ENCODE results near the gene MZF1. TPM values are rescaled to one million over a fixed set of nuclear protein-coding genes. Genes with fewer than 3 reads are reported as not detected.

Gene MZF1
- total RNA-seq, 1 experiment from 2014 or later: not detected

DNA sequence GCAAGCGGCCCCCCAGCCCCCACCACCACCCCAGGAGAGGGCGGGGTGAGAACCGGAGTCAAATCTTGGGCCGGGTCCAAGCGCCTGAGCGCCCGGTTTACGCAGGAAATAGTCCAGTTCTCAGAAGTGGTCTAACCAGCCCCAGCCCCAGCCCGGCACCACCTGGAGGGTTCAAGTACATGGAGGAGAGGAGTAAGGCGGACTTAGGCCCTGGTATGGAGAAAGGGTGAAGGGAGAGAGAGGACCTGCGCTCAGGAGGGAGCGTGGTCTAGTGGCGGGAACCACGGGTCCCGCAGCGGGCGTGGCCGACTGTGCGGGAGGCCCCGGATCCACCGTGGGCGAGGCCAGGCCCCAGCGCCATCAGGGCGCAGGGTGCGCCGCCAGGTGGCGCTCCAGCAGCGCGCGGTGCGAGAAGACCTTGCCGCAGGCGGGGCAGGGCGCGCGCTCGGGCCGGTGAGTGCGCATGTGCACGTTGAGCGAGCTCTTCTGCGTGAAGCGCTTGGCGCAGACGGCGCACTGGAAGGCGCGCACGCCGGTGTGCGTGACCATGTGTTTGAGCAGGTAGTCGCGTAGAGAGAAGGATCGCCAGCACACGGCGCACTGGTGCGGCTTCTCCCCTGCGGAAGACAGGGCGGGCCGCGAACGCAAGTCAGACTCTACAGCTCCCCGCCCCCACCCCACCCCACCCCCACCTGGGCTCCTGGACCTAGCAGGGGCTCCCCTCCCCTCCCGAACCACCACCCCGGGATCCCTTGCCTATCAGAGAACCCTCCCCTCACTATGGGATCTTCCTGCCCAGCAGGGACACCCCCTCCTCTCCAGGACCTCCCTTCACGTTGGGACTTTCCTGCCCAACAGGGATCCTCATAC is 59.2 kb downstream of the MZF1 start:
- Histone ChIP-seq H2AFZ (no peak overlapping the region), H4K20me1 (ENCODE audit: insufficient read depth) (no peaks in the 10 kb centered on the region), H3K36me3 (ENCODE audit: low read depth) (no peaks in the 10 kb centered on the region), H3K27ac (no peak overlapping the region), H3K79me2 (ENCODE audit: low read depth) (peaks cover 18% of the 10 kb centered on the region), H3K27me3 (ENCODE audit: insufficient read depth, low read depth) (no peaks in the 10 kb centered on the region), H3K9me2 (ENCODE audit: insufficient read depth) (no peaks in the 10 kb centered on the region), H3K4me2 (peak overlapping the region; percentile 66), H3K9me3 (ENCODE audit: insufficient read depth, low read depth) (no peaks in the 10 kb centered on the region), H3K4me3 (peak overlapping the region; percentile 45; the same call in 1 of the 2 replicates), H3K4me1 (replicated peaks; ENCODE audit: insufficient read depth) (peaks cover 6% of the 10 kb centered on the region), H3F3A (ENCODE audit: insufficient read depth, low read depth) (peaks cover 3% of the 10 kb centered on the region; the same call in 1 of the 2 replicates)
- ChIA-PET POLR2A (ENCODE audit: unreplicated experiment) (interaction anchor here (0.6 to 1.0 kb wide), 2 partner anchors 56 to 187 kb away, joined by 3 read pairs; partner anchors contain the start of gene ZSCAN22), CTCF (interaction anchor here (0.6 kb wide), 1 partner anchor 294 kb away, joined by 4 read pairs; no protein-coding TSS in a partner anchor)
- intact Hi-C loops (cut with micrococcal nuclease; ENCODE audit: unreplicated experiment): no loop called here
- TF ChIP-seq, protein P1, sequence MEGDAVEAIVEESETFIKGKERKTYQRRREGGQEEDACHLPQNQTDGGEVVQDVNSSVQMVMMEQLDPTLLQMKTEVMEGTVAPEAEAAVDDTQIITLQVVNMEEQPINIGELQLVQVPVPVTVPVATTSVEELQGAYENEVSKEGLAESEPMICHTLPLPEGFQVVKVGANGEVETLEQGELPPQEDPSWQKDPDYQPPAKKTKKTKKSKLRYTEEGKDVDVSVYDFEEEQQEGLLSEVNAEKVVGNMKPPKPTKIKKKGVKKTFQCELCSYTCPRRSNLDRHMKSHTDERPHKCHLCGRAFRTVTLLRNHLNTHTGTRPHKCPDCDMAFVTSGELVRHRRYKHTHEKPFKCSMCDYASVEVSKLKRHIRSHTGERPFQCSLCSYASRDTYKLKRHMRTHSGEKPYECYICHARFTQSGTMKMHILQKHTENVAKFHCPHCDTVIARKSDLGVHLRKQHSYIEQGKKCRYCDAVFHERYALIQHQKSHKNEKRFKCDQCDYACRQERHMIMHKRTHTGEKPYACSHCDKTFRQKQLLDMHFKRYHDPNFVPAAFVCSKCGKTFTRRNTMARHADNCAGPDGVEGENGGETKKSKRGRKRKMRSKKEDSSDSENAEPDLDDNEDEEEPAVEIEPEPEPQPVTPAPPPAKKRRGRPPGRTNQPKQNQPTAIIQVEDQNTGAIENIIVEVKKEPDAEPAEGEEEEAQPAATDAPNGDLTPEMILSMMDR (conservative IDR thresholded peaks at IDR 0.05): peak; percentile 58
- TF ChIP-seq EZH2 (IDR thresholded peaks at IDR 0.05; ENCODE audit: low read depth): no peak
- peak; percentile 60 to 69 for DNase-seq
- BruUV-seq (replicated peaks): no TSS peak

GRCh38 chr19:58513213-58513693 is 59.9 kb downstream of the MZF1 start:
- Histone ChIP-seq H3K4me1 (replicated peaks; ENCODE audit: insufficient read depth) (peaks cover 4% of the 10 kb centered on the region), H3K27me3 (ENCODE audit: insufficient read depth, low read depth) (no peaks in the 10 kb centered on the region), H3F3A (ENCODE audit: insufficient read depth, low read depth) (no peaks in the 10 kb centered on the region), H3K79me2 (ENCODE audit: low read depth) (0 out of 2 replicates have a peak, but pooled peaks cover 14% of the 10 kb centered on the region), H3K9me3 (ENCODE audit: insufficient read depth, low read depth) (no peaks in the 10 kb centered on the region), H3K4me3 (no peak overlapping the region), H3K9me2 (ENCODE audit: insufficient read depth) (no peaks in the 10 kb centered on the region), H3K36me3 (ENCODE audit: low read depth) (no peaks in the 10 kb centered on the region), H3K4me2 (no peak overlapping the region), H3K27ac (no peak overlapping the region), H4K20me1 (ENCODE audit: insufficient read depth) (no peaks in the 10 kb centered on the region), H2AFZ (no peak overlapping the region)
- DNase-seq: no peak
- ChIA-PET CTCF (interaction anchor here (0.6 kb wide), 1 partner anchor 294 kb away, joined by 4 read pairs; no protein-coding TSS in a partner anchor), POLR2A (ENCODE audit: unreplicated experiment) (interaction anchor here (0.6 to 1.0 kb wide), 2 partner anchors 56 to 186 kb away, joined by 3 read pairs; partner anchors contain the start of gene ZSCAN22)
- intact Hi-C loops (cut with micrococcal nuclease; ENCODE audit: unreplicated experiment): no loop called here
- BruUV-seq (replicated peaks): no TSS peak
- TF ChIP-seq, protein P1 (conservative IDR thresholded peaks at IDR 0.05): no peak
- no peak for TF ChIP-seq EZH2 (IDR thresholded peaks at IDR 0.05; ENCODE audit: low read depth)

Small RNAs within 50 kb of the gene (microRNA-seq; reads per million reads assigned to microRNA genes)
- not detected for gene MIR6807 (ENCODE audit: borderline number of aligned reads, borderline replicate concordance)

Other genes with a start within 250 kb of the MZF1 start
- 0.08 TPM in 1 of 2 replicates, not detected in the other for gene ZSCAN22, start 246.3 kb downstream of the MZF1 start, total RNA-seq (2021)
- gene A1BG, start 219.8 kb downstream of the MZF1 start, total RNA-seq (2021): 2.5 and 4.5 TPM in 2 replicates
- 7.2 and 8.6 TPM in 2 replicates for gene ZNF497, start 210.6 kb downstream of the MZF1 start, total RNA-seq (2021)
- 3.3 and 4.1 TPM in 2 replicates for gene ZNF837, start 192.3 kb downstream of the MZF1 start, total RNA-seq (2021)
- 941 and 961 TPM in 2 replicates for gene RPS5, start 186.1 kb downstream of the MZF1 start, total RNA-seq (2021)
- 0.61 and 0.68 TPM in 2 replicates for gene RNF225, start 177.7 kb downstream of the MZF1 start, total RNA-seq (2021)
- 13.5 and 18.8 TPM in 2 replicates for gene ZNF584, start 164.7 kb downstream of the MZF1 start, total RNA-seq (2021)
- gene ZNF132, start 133.2 kb downstream of the MZF1 start, total RNA-seq (2021): 1.5 and 2.1 TPM in 2 replicates
- gene ZNF324B, start 121.7 kb downstream of the MZF1 start, total RNA-seq (2021): 4.3 and 6.1 TPM in 2 replicates
- gene ZNF324, start 106.3 kb downstream of the MZF1 start, total RNA-seq (2021): 5.9 and 8.1 TPM in 2 replicates
- 11.0 and 16.5 TPM in 2 replicates for gene ZNF446, start 97.0 kb downstream of the MZF1 start, total RNA-seq (2021)
- gene SLC27A5, start 61.3 kb downstream of the MZF1 start, total RNA-seq (2021): 8.4 and 9.2 TPM in 2 replicates
- 8.1 and 8.9 TPM in 2 replicates for gene ZBTB45, start 53.5 kb downstream of the MZF1 start, total RNA-seq (2021)
- 311 and 322 TPM in 2 replicates for gene TRIM28, start 29.3 kb downstream of the MZF1 start, total RNA-seq (2021)
- 149 and 186 TPM in 2 replicates for gene CHMP2A, start 18.2 kb downstream of the MZF1 start, total RNA-seq (2021)
- gene UBE2M, start 14.7 kb downstream of the MZF1 start, total RNA-seq (2021): not detected in 2 replicates